Measurements from ENCODE around the gene STX8.

STX8 gene

DNA sequence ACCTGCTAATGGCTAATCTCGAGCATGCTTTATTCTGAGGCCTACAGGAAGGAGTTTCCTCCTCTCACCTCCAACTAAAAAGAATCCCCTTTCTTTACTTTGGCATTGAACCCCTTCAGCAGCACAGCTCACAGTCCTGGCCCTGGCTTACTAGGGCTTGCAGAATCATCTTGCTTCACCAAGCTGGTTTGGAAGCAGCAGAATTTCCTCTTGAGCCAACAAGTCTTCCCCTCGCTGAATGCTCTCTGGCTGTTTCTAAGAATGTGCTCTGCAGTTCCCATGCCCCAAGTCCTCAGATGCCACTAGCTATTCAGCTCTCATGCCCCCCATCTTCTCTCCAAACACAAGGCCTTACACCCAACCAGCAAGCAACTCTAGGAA is 283.1 kb downstream of the STX8 start:
- Histone ChIP-seq H3K4ac (ENCODE audit: low read depth, low read length) (no peak overlapping the region), H3K79me2 (ENCODE audit: control insufficient read depth, insufficient read depth, low read length, poor library complexity) (no peaks in the 10 kb centered on the region), H3K27ac (ENCODE audit: low read depth, low read length) (no peak overlapping the region), H2BK120ac (ENCODE audit: insufficient read depth, low read length, poor library complexity) (no peak overlapping the region), H3K27me3 (ENCODE audit: insufficient read depth, low read length) (no peaks in the 10 kb centered on the region), H3K36me3 (ENCODE audit: control insufficient read depth in 1 of 2, insufficient read depth in 2 of 2, low read length in 2 of 2) (no peaks in the 10 kb centered on the region), H3K4me3 (ENCODE audit: low read depth, low read length) (no peak overlapping the region), H2BK5ac (ENCODE audit: low read depth, low read length, poor library complexity) (no peak overlapping the region), H4K91ac (ENCODE audit: low read depth, low read length) (no peak overlapping the region), H3K79me1 (ENCODE audit: low read length) (no peaks in the 10 kb centered on the region), H3K14ac (ENCODE audit: low read length) (no peak overlapping the region), H2BK12ac (ENCODE audit: low read length) (no peak overlapping the region), H3K4me1 (ENCODE audit: control insufficient read depth in 1 of 2, insufficient read depth in 2 of 2, low read length in 2 of 2) (no peaks in the 10 kb centered on the region), H4K8ac (ENCODE audit: low read depth, low read length) (no peak overlapping the region), H3K9ac (ENCODE audit: low read length) (no peak overlapping the region), H3K9me3 (ENCODE audit: insufficient read depth, low read depth, low read length) (no peaks in the 10 kb centered on the region), H3K23ac (ENCODE audit: low read length) (no peak overlapping the region), H3K18ac (ENCODE audit: low read length) (no peak overlapping the region), H2AFZ (ENCODE audit: insufficient read depth, low read length, poor library complexity) (no peak overlapping the region), H4K12ac (ENCODE audit: low read depth, low read length) (no peak overlapping the region), H3K4me2 (ENCODE audit: low read length) (no peak overlapping the region), H2AK5ac (ENCODE audit: low read length) (no peak overlapping the region)
- no CpG with 5 or more reads among the region's 2 CpGs for WGBS (ENCODE audit: extremely low coverage, insufficient coverage, insufficient read length)
- no peak for DNase-seq

- H2AFZ ChIP-seq (ENCODE audit: insufficient read depth, low read length, poor library complexity), result peak overlapping the region; percentile 49
- no peak overlapping the region for H3K4ac ChIP-seq (ENCODE audit: low read depth, low read length)
- no peak overlapping the region for H4K91ac ChIP-seq (ENCODE audit: low read depth, low read length)
- H4K12ac ChIP-seq (ENCODE audit: low read depth, low read length), result no peak overlapping the region
- H3K36me3 ChIP-seq (ENCODE audit: control insufficient read depth in 1 of 2, insufficient read depth in 2 of 2, low read length in 2 of 2), result no peaks in the 10 kb centered on the region
- H3K27ac ChIP-seq (ENCODE audit: low read depth, low read length), result no peak overlapping the region
- no peak overlapping the region for H2BK120ac ChIP-seq (ENCODE audit: insufficient read depth, low read length, poor library complexity)
- no peak overlapping the region for H3K23ac ChIP-seq (ENCODE audit: low read length)
- H3K14ac ChIP-seq (ENCODE audit: low read length), result no peak overlapping the region
- no peak overlapping the region for H2BK12ac ChIP-seq (ENCODE audit: low read length)
- no peak overlapping the region for H2AK5ac ChIP-seq (ENCODE audit: low read length)
- no peak overlapping the region for H4K8ac ChIP-seq (ENCODE audit: low read depth, low read length)
- H3K79me2 ChIP-seq (ENCODE audit: control insufficient read depth, insufficient read depth, low read length, poor library complexity), result no peaks in the 10 kb centered on the region
- no peaks in the 10 kb centered on the region for H3K9me3 ChIP-seq (ENCODE audit: insufficient read depth, low read depth, low read length)
- H3K9ac ChIP-seq (ENCODE audit: low read length), result no peak overlapping the region
- H2BK5ac ChIP-seq (ENCODE audit: low read depth, low read length, poor library complexity), result no peak overlapping the region
- H3K27me3 ChIP-seq (ENCODE audit: insufficient read depth, low read length), result no peaks in the 10 kb centered on the region
- no CpG with 5 or more reads among the region's 8 CpGs for WGBS (ENCODE audit: extremely low coverage, insufficient coverage, insufficient read length)
- H3K18ac ChIP-seq (ENCODE audit: low read length), result no peak overlapping the region
- H3K4me1 ChIP-seq (ENCODE audit: control insufficient read depth in 1 of 2, insufficient read depth in 2 of 2, low read length in 2 of 2), result no peaks in the 10 kb centered on the region
- no peak overlapping the region for H3K4me3 ChIP-seq (ENCODE audit: low read depth, low read length)
- no peaks in the 10 kb centered on the region for H3K79me1 ChIP-seq (ENCODE audit: low read length)
- no peak overlapping the region for H3K4me2 ChIP-seq (ENCODE audit: low read length)
- DNase-seq, result peak; percentile 36 to 57
These were observed 283.6 kb downstream of the STX8 start for GRCh38 chr17:9291912-9292560.

DNA sequence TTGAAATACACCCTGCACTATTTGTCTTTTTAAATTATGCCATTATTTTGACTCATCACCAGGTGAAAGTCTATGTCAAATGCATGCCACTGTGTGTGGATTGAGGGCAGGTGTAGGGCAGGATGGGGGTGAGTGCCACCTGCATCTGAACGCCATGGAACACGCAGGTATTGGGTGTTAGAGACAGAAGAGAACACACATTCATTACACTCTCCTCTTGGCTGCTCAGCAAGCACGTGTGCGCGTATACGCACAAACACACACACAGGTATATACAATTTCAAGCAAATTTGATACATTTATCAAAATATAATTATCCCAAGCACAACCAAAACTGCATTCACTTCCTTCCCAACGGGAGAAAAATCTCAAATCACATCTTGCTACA is 285.4 kb downstream of the STX8 start:
- Histone ChIP-seq H3K79me1 (ENCODE audit: low read length) (no peaks in the 10 kb centered on the region), H3K14ac (ENCODE audit: low read length) (no peak overlapping the region), H3K4me1 (ENCODE audit: control insufficient read depth in 1 of 2, insufficient read depth in 2 of 2, low read length in 2 of 2) (no peaks in the 10 kb centered on the region), H2BK12ac (ENCODE audit: low read length) (no peak overlapping the region), H3K9ac (ENCODE audit: low read length) (no peak overlapping the region), H3K4me2 (ENCODE audit: low read length) (no peak overlapping the region), H3K9me3 (ENCODE audit: insufficient read depth, low read depth, low read length) (no peaks in the 10 kb centered on the region), H4K91ac (ENCODE audit: low read depth, low read length) (no peak overlapping the region), H3K27ac (ENCODE audit: low read depth, low read length) (no peak overlapping the region), H3K27me3 (ENCODE audit: insufficient read depth, low read length) (no peaks in the 10 kb centered on the region), H2BK5ac (ENCODE audit: low read depth, low read length, poor library complexity) (no peak overlapping the region), H2BK120ac (ENCODE audit: insufficient read depth, low read length, poor library complexity) (no peak overlapping the region), H4K12ac (ENCODE audit: low read depth, low read length) (no peak overlapping the region), H3K4me3 (ENCODE audit: low read depth, low read length) (no peak overlapping the region), H3K23ac (ENCODE audit: low read length) (no peak overlapping the region), H3K79me2 (ENCODE audit: control insufficient read depth, insufficient read depth, low read length, poor library complexity) (no peaks in the 10 kb centered on the region), H2AFZ (ENCODE audit: insufficient read depth, low read length, poor library complexity) (no peak overlapping the region), H2AK5ac (ENCODE audit: low read length) (no peak overlapping the region), H4K8ac (ENCODE audit: low read depth, low read length) (no peak overlapping the region), H3K36me3 (ENCODE audit: control insufficient read depth in 1 of 2, insufficient read depth in 2 of 2, low read length in 2 of 2) (no peaks in the 10 kb centered on the region), H3K4ac (ENCODE audit: low read depth, low read length) (no peak overlapping the region), H3K18ac (ENCODE audit: low read length) (no peak overlapping the region)
- no peak for DNase-seq
- no CpG with 5 or more reads among the region's 7 CpGs for WGBS (ENCODE audit: extremely low coverage, insufficient coverage, insufficient read length)

DNA sequence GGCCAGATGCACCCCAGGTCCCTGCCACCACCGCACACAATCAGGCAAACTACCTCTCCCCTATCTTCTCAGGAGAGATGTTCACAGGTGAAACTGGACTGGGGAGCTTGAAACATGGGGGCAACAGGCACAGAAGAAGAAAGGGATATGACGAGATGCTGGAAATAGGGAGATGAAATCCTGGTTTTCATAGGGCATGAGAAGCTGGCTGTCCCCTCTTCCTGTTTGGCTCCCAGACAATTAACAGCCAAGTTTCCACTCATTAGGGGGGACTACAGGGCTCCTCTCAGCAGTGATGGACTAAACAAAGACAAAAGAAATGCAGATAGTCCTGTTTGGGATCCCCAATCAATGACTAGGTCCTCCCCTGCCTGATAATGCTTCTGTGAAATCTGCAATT is 288.3 kb downstream of the STX8 start:
- Histone ChIP-seq H4K8ac (ENCODE audit: low read depth, low read length) (no peak overlapping the region), H3K14ac (ENCODE audit: low read length) (no peak overlapping the region), H4K91ac (ENCODE audit: low read depth, low read length) (no peak overlapping the region), H3K4me1 (ENCODE audit: control insufficient read depth in 1 of 2, insufficient read depth in 2 of 2, low read length in 2 of 2) (peaks cover 0 to 2% of the 10 kb centered on the region in 2 experiments), H2AK5ac (ENCODE audit: low read length) (no peak overlapping the region), H2BK5ac (ENCODE audit: low read depth, low read length, poor library complexity) (no peak overlapping the region), H3K9me3 (ENCODE audit: insufficient read depth, low read depth, low read length) (no peaks in the 10 kb centered on the region), H3K18ac (ENCODE audit: low read length) (no peak overlapping the region), H2BK120ac (ENCODE audit: insufficient read depth, low read length, poor library complexity) (no peak overlapping the region), H3K79me1 (ENCODE audit: low read length) (no peaks in the 10 kb centered on the region), H3K27ac (ENCODE audit: low read depth, low read length) (no peak overlapping the region), H3K4me3 (ENCODE audit: low read depth, low read length) (no peak overlapping the region), H4K12ac (ENCODE audit: low read depth, low read length) (no peak overlapping the region), H3K9ac (ENCODE audit: low read length) (no peak overlapping the region), H2AFZ (ENCODE audit: insufficient read depth, low read length, poor library complexity) (no peak overlapping the region), H3K36me3 (ENCODE audit: control insufficient read depth in 1 of 2, insufficient read depth in 2 of 2, low read length in 2 of 2) (no peaks in the 10 kb centered on the region), H3K79me2 (ENCODE audit: control insufficient read depth, insufficient read depth, low read length, poor library complexity) (no peaks in the 10 kb centered on the region), H3K4ac (ENCODE audit: low read depth, low read length) (no peak overlapping the region), H3K27me3 (ENCODE audit: insufficient read depth, low read length) (no peaks in the 10 kb centered on the region), H3K4me2 (ENCODE audit: low read length) (no peak overlapping the region), H2BK12ac (ENCODE audit: low read length) (no peak overlapping the region), H3K23ac (ENCODE audit: low read length) (no peak overlapping the region)
- no CpG with 5 or more reads among the region's 2 CpGs for WGBS (ENCODE audit: extremely low coverage, insufficient coverage, insufficient read length)
- no peak for DNase-seq
